ENCODE data around the gene DDC. TPM values are rescaled to one million over a fixed set of nuclear protein-coding genes. Genes with fewer than 3 reads are reported as not detected.

The DDC gene
- total RNA-seq, 1 experiment from 2014 or later, result not detected

DNA sequence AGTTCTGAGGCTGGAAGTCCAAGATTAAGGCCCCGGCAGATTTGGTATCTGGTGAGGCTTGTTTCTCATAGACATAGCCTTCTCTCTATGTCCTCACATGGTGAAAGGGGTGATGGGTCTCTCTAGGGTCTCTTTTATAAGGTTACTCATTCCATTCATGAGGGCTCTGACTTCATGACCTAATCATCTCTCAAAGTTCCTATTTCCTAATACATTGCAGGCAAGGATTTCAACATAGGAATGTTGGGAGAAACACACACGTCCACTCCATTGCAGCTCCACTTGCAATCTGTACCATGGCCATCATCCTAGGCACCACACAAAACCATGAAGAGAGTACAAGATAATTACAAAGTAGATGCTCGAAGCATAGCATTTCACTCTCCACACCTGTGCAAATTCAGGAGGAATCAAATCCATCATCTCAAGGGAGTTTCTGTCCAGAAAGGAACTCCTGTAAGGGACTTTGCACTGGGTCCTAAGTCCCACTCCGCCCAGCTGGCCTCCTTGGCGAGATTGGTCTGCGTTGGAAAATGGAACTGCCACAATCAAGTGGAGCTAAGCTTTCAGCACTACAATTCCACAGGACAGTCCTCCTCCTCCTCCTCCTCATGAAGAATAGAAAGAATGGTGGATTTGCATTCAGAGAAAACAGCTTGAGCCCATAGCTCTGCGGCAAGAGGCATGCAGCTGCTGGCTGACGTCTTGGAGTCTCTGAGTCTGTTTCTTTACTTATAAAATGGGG is 8.8 kb downstream of the DDC start:
- Histone ChIP-seq H3K4me1 (ENCODE audit: control insufficient read depth in 1 of 2, insufficient read depth in 2 of 2, low read length in 2 of 2) (no peaks in the 10 kb centered on the region), H3K9me3 (ENCODE audit: control insufficient read depth in 1 of 2, insufficient read depth in 1 of 2, low read depth in 1 of 2, low read length in 2 of 2) (no peaks in the 10 kb centered on the region), H3K4me2 (ENCODE audit: low read length) (no peak overlapping the region), H2AFZ (ENCODE audit: low read depth, low read length, poor library complexity, severe bottlenecking) (no peak overlapping the region), H3K9me2 (ENCODE audit: insufficient read depth) (no peaks in the 10 kb centered on the region), H3K9ac (ENCODE audit: low read length) (no peak overlapping the region), H3K27me3 (ENCODE audit: insufficient read depth, low read length) (peaks cover 29% of the 10 kb centered on the region; the same call in 1 of the 2 replicates), H3K79me2 (ENCODE audit: insufficient read depth, low read length) (no peaks in the 10 kb centered on the region), H3K4me3 (replicated peaks in 1 of 2; ENCODE audit: low read depth in 1 of 2, low read length in 2 of 2) (no peak overlapping the region), H3K36me3 (ENCODE audit: control insufficient read depth in 1 of 2, insufficient read depth in 2 of 2, low read length in 2 of 2) (no peaks in the 10 kb centered on the region), H4K20me1 (ENCODE audit: insufficient read depth) (no peaks in the 10 kb centered on the region), H3K27ac (ENCODE audit: low read depth, low read length) (no peak overlapping the region)
- RAD21 ChIA-PET (ENCODE audit: low non-redundant PET in 1 of 2, low total read pairs in 2 of 2, uncharacterized antibody in 2 of 2, unreplicated experiment in 2 of 2), result no interaction called here
- no peak for TF ChIP-seq POLR2A (IDR thresholded peaks at IDR 0.05; ENCODE audit: borderline replicate concordance, extremely low read depth, insufficient read depth, insufficient read length)
- no peak for TF ChIP-seq ZNF274 (IDR thresholded peaks at IDR 0.05; ENCODE audit: low read depth, low read length)
- TF ChIP-seq SIN3A (IDR thresholded peaks at IDR 0.05; ENCODE audit: low read depth), result no peak
- no peak for TF ChIP-seq ELF1 (IDR thresholded peaks at IDR 0.05; ENCODE audit: borderline replicate concordance, low read depth)
- TF ChIP-seq CBX3 (IDR thresholded peaks at IDR 0.05; ENCODE audit: low read depth), result no peak
- no peak for TF ChIP-seq JUND (IDR thresholded peaks at IDR 0.05)
- TF ChIP-seq RAD21 (IDR thresholded peaks at IDR 0.05; ENCODE audit: low read depth), result no peak
- no peak for TF ChIP-seq SP1 (IDR thresholded peaks at IDR 0.05; ENCODE audit: low read depth)
- no peak for TF ChIP-seq ZFX (IDR thresholded peaks at IDR 0.05)
- TF ChIP-seq, protein P1, sequence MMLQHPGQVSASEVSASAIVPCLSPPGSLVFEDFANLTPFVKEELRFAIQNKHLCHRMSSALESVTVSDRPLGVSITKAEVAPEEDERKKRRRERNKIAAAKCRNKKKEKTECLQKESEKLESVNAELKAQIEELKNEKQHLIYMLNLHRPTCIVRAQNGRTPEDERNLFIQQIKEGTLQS (IDR thresholded peaks at IDR 0.05), result no peak
- TF ChIP-seq, protein P2, sequence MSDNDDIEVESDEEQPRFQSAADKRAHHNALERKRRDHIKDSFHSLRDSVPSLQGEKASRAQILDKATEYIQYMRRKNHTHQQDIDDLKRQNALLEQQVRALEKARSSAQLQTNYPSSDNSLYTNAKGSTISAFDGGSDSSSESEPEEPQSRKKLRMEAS (IDR thresholded peaks at IDR 0.05), result no peak
- no TSS peak for BruUV-seq (replicated peaks)
- DNase-seq (ENCODE audit: low read depth, low spot score) (no peak), ATAC-seq (no peak)
- POLR2A ChIA-PET, result no interaction called here
- CTCF ChIA-PET, result no interaction called here
- intact Hi-C loops (cut with micrococcal nuclease), result no loop called here

DNA sequence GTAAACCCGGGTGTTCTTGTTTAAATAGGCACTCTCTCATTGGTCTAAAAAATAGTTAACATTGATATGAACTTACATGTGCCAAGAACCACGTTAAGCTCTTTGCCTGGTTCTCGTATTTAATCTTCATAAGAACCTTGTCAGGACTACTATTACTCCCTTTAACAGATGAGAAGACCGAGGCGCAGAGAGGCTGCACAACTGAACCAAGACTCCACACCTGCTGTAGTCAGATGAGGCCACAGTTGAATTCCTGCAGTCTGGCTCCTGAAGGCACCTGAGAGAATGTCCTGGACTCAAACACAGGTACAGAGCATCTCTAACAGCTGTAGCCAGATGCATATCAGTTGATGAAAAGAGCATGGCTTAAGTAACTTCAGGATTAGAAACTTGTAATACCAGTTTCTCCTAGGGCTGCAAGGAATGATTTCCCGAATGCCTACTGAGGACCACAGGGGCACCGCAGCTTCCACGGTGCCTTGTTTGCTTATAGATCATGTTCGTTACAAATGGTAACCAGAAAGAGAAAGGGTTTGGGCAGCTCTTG is 9.5 kb downstream of the DDC start:
- Histone ChIP-seq H3K9me3 (ENCODE audit: control insufficient read depth in 1 of 2, insufficient read depth in 1 of 2, low read depth in 1 of 2, low read length in 2 of 2) (no peaks in the 10 kb centered on the region), H3K9me2 (ENCODE audit: insufficient read depth) (no peaks in the 10 kb centered on the region), H3K27me3 (ENCODE audit: insufficient read depth, low read length) (peaks cover 29% of the 10 kb centered on the region; the same call in 1 of the 2 replicates), H3K4me1 (ENCODE audit: control insufficient read depth in 1 of 2, insufficient read depth in 2 of 2, low read length in 2 of 2) (no peaks in the 10 kb centered on the region), H3K79me2 (ENCODE audit: insufficient read depth, low read length) (no peaks in the 10 kb centered on the region), H3K27ac (ENCODE audit: low read depth, low read length) (no peak overlapping the region), H4K20me1 (ENCODE audit: insufficient read depth) (no peaks in the 10 kb centered on the region), H3K4me2 (ENCODE audit: low read length) (no peak overlapping the region), H3K9ac (ENCODE audit: low read length) (no peak overlapping the region), H3K4me3 (replicated peaks in 1 of 2; ENCODE audit: low read depth in 1 of 2, low read length in 2 of 2) (no peak overlapping the region), H2AFZ (ENCODE audit: low read depth, low read length, poor library complexity, severe bottlenecking) (no peak overlapping the region), H3K36me3 (ENCODE audit: control insufficient read depth in 1 of 2, insufficient read depth in 2 of 2, low read length in 2 of 2) (no peaks in the 10 kb centered on the region)
- no peak for DNase-seq (ENCODE audit: low read depth, low spot score)
- ATAC-seq, result no peak
- intact Hi-C loops (cut with micrococcal nuclease), result no loop called here
- TF ChIP-seq, protein P1 (IDR thresholded peaks at IDR 0.05), result no peak
- TF ChIP-seq, protein P3, sequence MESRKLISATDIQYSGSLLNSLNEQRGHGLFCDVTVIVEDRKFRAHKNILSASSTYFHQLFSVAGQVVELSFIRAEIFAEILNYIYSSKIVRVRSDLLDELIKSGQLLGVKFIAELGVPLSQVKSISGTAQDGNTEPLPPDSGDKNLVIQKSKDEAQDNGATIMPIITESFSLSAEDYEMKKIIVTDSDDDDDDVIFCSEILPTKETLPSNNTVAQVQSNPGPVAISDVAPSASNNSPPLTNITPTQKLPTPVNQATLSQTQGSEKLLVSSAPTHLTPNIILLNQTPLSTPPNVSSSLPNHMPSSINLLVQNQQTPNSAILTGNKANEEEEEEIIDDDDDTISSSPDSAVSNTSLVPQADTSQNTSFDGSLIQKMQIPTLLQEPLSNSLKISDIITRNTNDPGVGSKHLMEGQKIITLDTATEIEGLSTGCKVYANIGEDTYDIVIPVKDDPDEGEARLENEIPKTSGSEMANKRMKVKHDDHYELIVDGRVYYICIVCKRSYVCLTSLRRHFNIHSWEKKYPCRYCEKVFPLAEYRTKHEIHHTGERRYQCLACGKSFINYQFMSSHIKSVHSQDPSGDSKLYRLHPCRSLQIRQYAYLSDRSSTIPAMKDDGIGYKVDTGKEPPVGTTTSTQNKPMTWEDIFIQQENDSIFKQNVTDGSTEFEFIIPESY (IDR thresholded peaks at IDR 0.05; ENCODE audit: extremely low read depth, insufficient replicate concordance, low read length), result no peak
- no peak for TF ChIP-seq FOSL1 (IDR thresholded peaks at IDR 0.05; ENCODE audit: low read depth)
- no peak for TF ChIP-seq ZNF274 (IDR thresholded peaks at IDR 0.05; ENCODE audit: low read depth, low read length)
- TF ChIP-seq SP1 (IDR thresholded peaks at IDR 0.05; ENCODE audit: low read depth), result no peak
- TF ChIP-seq YY1 (IDR thresholded peaks at IDR 0.05; ENCODE audit: extremely low read depth, insufficient replicate concordance, low read depth, low read length), result no peak
- TF ChIP-seq, protein P2 (IDR thresholded peaks at IDR 0.05), result no peak
- TF ChIP-seq JUND (IDR thresholded peaks at IDR 0.05), result no peak
- no peak for TF ChIP-seq CBX3 (IDR thresholded peaks at IDR 0.05; ENCODE audit: low read depth)
- TF ChIP-seq SRF (IDR thresholded peaks at IDR 0.05; ENCODE audit: low read depth), result no peak
- no peak for TF ChIP-seq RAD21 (IDR thresholded peaks at IDR 0.05; ENCODE audit: low read depth)
- TF ChIP-seq EZH2phosphoT487 (IDR thresholded peaks at IDR 0.05; ENCODE audit: borderline replicate concordance), result no peak
- TF ChIP-seq ZFX (IDR thresholded peaks at IDR 0.05), result no peak
- ChIA-PET POLR2A (no interaction called here), RAD21 (ENCODE audit: low non-redundant PET in 1 of 2, low total read pairs in 2 of 2, uncharacterized antibody in 2 of 2, unreplicated experiment in 2 of 2) (no interaction called here), CTCF (no interaction called here)
- BruUV-seq (replicated peaks), result no TSS peak

All from HCT116 (cell line).